CD4-positive, alpha-beta T cell treated with Interleukin-15 for 1 hour (primary cell): ENCODE results near the gene SLAMF9.

Experiments
- DNase-seq: peaks from one replicate; pipeline ENCODE4 v3.0.0-alpha.2; 2020

SLAMF9 gene

GRCh38 chr1:159932296-159933285, 21.4 kb downstream of the SLAMF9 start:
- no peak for DNase-seq

GRCh38 chr1:159931795-159932173, 22.3 kb downstream of the SLAMF9 start:
- DNase-seq: no peak

- DNase-seq: no peak
These were observed 22.8 kb downstream of the SLAMF9 start for GRCh38 chr1:159931101-159931794.

GRCh38 chr1:159930634-159931033, 23.4 kb downstream of the SLAMF9 start:
- DNase-seq: no peak

GRCh38 chr1:159930216-159930615, 23.8 kb downstream of the SLAMF9 start:
- no peak for DNase-seq

GRCh38 chr1:159929155-159930051, 24.6 kb downstream of the SLAMF9 start:
- no peak for DNase-seq

GRCh38 chr1:159928491-159929050, 25.5 kb downstream of the SLAMF9 start:
- DNase-seq: no peak

GRCh38 chr1:159927849-159928431, 26.1 kb downstream of the SLAMF9 start:
- DNase-seq: no peak

- DNase-seq: no peak
These were observed 26.7 kb downstream of the SLAMF9 start for GRCh38 chr1:159927211-159927848.

- no peak for DNase-seq
These were observed 28.3 kb downstream of the SLAMF9 start for GRCh38 chr1:159925719-159926078.

GRCh38 chr1:159924791-159925718, 29.0 kb downstream of the SLAMF9 start, which contains the start of gene TAGLN2:
TSS of gene TAGLN2 (minus strand) at chr1:159925507. CDS start at chr1:159920509, 4,998 bp downstream.
- peak; percentile 96 for DNase-seq

- peak; percentile 88 for DNase-seq
These were observed 29.8 kb downstream of the SLAMF9 start for GRCh38 chr1:159924025-159924790.

GRCh38 chr1:159923203-159924024, 30.6 kb downstream of the SLAMF9 start:
- peak; percentile 98 for DNase-seq

- peak; percentile 60 for DNase-seq
These were observed 31.4 kb downstream of the SLAMF9 start for GRCh38 chr1:159922511-159923202.

- DNase-seq: peak; percentile 71
These were observed 32.1 kb downstream of the SLAMF9 start for GRCh38 chr1:159921700-159922504.

- peak; percentile 63 for DNase-seq
These were observed 32.8 kb downstream of the SLAMF9 start for GRCh38 chr1:159921251-159921650.

- DNase-seq: no peak
These were observed 33.4 kb downstream of the SLAMF9 start for GRCh38 chr1:159920651-159921050.
